Prostate gland (tissue), 2 donors: Measurements from ENCODE around the gene CEP128.

ENCODE experiments used
- CTCF ChIP-seq, 4 experiments: fragments of 200-600 bp in 2 of 4; fragments of 450-650 bp in 2 of 4; sonication (generic) in 2 of 4; IDR thresholded peaks; 1 replicate in 3 of 4; 2 replicates in 1 of 4; pipeline ENCODE4 v1.5.1; 2016 to 2019; ENCODE audit warnings: antibody characterized with exemption in 4 of 4, mild to moderate bottlenecking in 2 of 4, moderate library complexity in 2 of 4
- POLR2A ChIP-seq: fragments of 450-650 bp; IDR thresholded peaks from one replicate; pipeline ENCODE4 v1.6.1; 2016; ENCODE audit warnings: antibody characterized with exemption, mild to moderate bottlenecking
- POLR2AphosphoS5 ChIP-seq: sonication (generic); formaldehyde crosslinking; IDR thresholded peaks from one replicate; pipeline ENCODE4 v1.6.1; 2017; ENCODE audit warnings: antibody characterized with exemption

GRCh38 chr14:80629606-80630005, 311.9 kb downstream of the CEP128 start:
- TF ChIP-seq CTCF (IDR thresholded peaks at IDR 0.05) (no peak), POLR2AphosphoS5 (no peak), POLR2A (no peak)
